COLO829 (cell line): ENCODE results near the gene CHRD.
"Not testable (repeated sequence)": the region's sequence is repeated elsewhere in the genome, so short reads cannot be mapped to it uniquely, and the experiment has no call there.

ENCODE experiments used
- DNase-seq: peaks from one replicate; pipeline ENCODE4 v3.0.0; 2012; ENCODE audit warnings: low spot score

The CHRD gene

DNA sequence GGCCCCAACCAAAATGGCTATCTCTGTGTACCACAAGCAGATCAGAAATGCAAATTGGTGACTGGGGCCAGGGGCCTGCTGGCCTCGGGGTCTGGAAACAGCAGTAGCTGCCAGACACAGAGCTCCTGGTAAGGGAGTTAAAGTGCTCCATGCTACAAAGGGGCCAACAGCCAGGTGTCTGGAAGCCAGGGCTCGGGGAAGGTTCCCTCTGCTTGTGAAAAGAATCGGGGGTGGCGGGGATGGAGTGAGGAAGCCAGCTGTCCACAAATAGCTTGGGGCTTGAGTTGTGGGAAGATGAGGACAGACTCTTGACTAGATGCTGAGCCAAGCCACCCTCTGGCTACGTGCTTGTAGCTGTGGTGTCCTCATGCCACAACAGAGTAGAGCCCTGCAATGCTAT, 39.3 kb downstream of the CHRD start:
- no peak for DNase-seq

- DNase-seq, result no peak
These were observed 43.7 kb downstream of the CHRD start for GRCh38 chr3:184423561-184423960.

DNA sequence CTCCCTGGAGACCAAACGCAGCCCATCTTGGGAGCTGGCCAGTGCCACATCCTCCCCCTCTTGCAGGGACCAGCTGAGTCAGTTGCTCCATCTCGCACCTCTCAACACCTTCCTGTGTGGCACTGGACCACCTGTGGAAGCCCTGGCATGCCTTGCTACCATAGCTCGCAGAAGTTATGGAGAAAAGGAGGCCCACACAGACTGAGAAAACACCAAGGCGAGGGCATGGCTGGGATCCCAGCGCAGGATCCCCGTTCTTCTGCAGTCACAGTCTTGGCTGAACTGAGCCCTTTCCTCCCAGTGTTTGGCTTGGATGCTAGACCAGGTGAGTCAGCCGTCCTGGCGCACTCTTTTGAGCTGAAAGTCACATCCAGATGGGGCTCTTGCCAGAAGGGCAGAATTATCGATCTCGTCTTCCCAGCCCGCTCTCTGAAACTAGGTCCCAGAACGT, 46.9 kb downstream of the CHRD start:
- DNase-seq, result no peak

- peak; percentile 89 for DNase-seq
These were observed 48.8 kb downstream of the CHRD start for GRCh38 chr3:184428561-184429175.

DNA sequence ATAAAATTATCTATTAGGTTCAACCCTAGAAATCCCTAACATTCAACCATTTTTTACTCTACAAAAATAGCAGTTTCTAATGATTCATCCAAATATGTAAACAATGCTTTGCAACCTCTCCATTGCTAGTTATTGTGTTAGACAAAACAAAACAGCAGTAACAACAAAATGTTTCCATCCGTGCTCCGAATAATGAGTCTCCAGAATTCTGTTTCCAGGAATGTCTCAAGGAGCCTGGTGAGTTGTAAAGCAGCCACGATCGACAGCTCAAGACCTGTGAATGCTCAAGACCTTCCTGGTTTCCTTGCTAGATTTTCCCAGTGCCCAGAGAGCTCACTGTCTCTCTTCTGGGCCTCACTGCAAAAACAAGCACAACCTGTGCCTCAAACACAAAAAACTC, 49.9 kb downstream of the CHRD start:
- DNase-seq, result no peak

DNA sequence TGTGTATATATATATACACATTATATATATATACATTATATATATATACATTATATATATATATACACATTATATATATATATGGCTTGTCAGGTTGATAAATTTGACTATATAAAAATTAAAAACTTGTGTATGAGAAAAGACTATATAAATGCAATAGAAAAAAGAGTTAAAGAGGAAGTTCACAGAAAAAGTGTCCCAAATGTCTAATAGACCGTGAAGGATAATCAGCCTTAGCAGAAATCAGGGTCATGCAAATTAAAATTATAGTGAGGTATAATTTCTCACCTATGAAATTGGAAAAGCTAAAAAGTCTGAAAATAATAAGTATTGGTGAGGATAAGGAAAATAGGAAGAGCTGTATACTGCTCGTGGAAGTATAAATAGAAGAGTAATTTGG, 51.1 kb downstream of the CHRD start:
- no peak for DNase-seq

DNA sequence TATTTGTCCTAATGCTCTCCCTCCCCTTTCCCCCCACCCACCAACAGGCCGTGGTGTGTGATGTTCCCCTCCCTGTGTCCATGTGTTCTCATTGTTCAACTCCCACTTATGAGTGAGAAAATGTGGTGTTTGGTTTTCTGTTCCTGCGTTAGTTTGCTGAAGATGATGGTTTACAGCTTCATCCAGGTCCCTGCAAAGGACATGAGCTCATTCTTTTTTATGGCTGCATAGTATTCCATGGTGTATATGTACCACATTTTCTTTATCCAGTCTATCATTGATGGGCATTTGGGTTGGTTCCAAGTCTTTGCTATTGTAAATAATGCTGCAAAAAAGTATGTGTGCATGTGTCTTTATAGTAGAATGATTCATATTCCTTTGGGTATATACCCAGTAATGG, 53.3 kb downstream of the CHRD start:
- DNase-seq, result not testable (repeated sequence)

- DNase-seq, result no peak
These were observed 59.2 kb downstream of the CHRD start for GRCh38 chr3:184439096-184439495.
